ENCODE measurements around the gene HDAC9. TPM values are rescaled to one million over a fixed set of nuclear protein-coding genes. Genes with fewer than 3 reads are reported as not detected.

Gene HDAC9
- total RNA-seq, 1 experiment from 2014 or later, result 14.7 TPM

DNA sequence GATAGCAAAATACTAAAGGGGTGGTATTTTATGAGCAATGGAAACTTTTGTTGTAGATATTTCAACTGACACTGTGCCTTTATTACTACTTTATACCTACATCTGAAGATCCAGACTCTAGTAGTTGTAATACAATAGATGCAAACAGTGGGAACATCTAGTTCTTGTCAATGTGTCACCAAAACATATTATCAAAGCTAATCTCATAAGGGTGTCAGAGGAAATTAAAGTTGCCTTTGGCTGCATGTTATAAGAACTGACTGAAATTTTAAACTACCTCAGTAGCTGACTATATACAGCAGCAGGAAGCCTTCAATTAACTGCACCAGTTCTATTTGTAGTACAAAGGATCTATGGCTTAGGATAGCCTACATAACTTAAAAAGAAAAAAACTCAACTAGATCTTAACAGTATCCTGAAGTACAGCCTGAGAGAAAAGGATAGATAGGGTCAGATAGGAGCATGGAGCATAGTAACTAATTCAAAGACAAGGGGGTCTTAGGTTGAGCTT lies 30.9 kb downstream of the HDAC9 start:
- Histone ChIP-seq H3K27me3 (ENCODE audit: insufficient read depth, low read depth) (no peaks in the 10 kb centered on the region), H2AFZ (no peak overlapping the region), H3K4me3 (no peak overlapping the region), H3K4me1 (replicated peaks; ENCODE audit: insufficient read depth) (no peaks in the 10 kb centered on the region), H3K4me2 (no peak overlapping the region), H3K9me2 (ENCODE audit: insufficient read depth) (peaks cover 4% of the 10 kb centered on the region; the same call in 1 of the 2 replicates), H3K27ac (no peak overlapping the region), H4K20me1 (ENCODE audit: insufficient read depth) (no peaks in the 10 kb centered on the region), H3F3A (ENCODE audit: insufficient read depth, low read depth) (no peaks in the 10 kb centered on the region), H3K9me3 (ENCODE audit: insufficient read depth, low read depth) (peaks cover 4% of the 10 kb centered on the region; the same call in 1 of the 2 replicates), H3K36me3 (ENCODE audit: low read depth) (0 out of 2 replicates have a peak, but pooled peaks cover 5% of the 10 kb centered on the region), H3K79me2 (ENCODE audit: low read depth) (no peaks in the 10 kb centered on the region)
- POLR2A ChIA-PET (ENCODE audit: unreplicated experiment), result no interaction called here
- no TSS peak for BruUV-seq (replicated peaks)
- intact Hi-C loops (cut with micrococcal nuclease; ENCODE audit: unreplicated experiment), result no loop called here
- CTCF ChIA-PET, result no interaction called here
- TF ChIP-seq CTCF (conservative IDR thresholded peaks at IDR 0.05), result no peak
- no peak for TF ChIP-seq EZH2 (IDR thresholded peaks at IDR 0.05; ENCODE audit: low read depth)
- no peak for DNase-seq

- Histone ChIP-seq H3K27ac (no peak overlapping the region), H3K4me2 (no peak overlapping the region), H3K4me1 (replicated peaks; ENCODE audit: insufficient read depth) (no peaks in the 10 kb centered on the region), H3K9me3 (ENCODE audit: insufficient read depth, low read depth) (peaks cover 4% of the 10 kb centered on the region; the same call in 1 of the 2 replicates), H4K20me1 (ENCODE audit: insufficient read depth) (no peaks in the 10 kb centered on the region), H3K36me3 (ENCODE audit: low read depth) (0 out of 2 replicates have a peak, but pooled peaks cover 5% of the 10 kb centered on the region), H3F3A (ENCODE audit: insufficient read depth, low read depth) (no peaks in the 10 kb centered on the region), H2AFZ (no peak overlapping the region), H3K9me2 (ENCODE audit: insufficient read depth) (peaks cover 4% of the 10 kb centered on the region; the same call in 1 of the 2 replicates), H3K27me3 (ENCODE audit: insufficient read depth, low read depth) (no peaks in the 10 kb centered on the region), H3K4me3 (no peak overlapping the region), H3K79me2 (ENCODE audit: low read depth) (no peaks in the 10 kb centered on the region)
- no peak for DNase-seq
- TF ChIP-seq EZH2 (IDR thresholded peaks at IDR 0.05; ENCODE audit: low read depth) (no peak), CTCF (conservative IDR thresholded peaks at IDR 0.05) (no peak)
- POLR2A ChIA-PET (ENCODE audit: unreplicated experiment), result no interaction called here
- CTCF ChIA-PET, result interaction anchor here (0.7 kb wide), 1 partner anchor 1306 kb away, joined by 3 read pairs; no protein-coding TSS in a partner anchor
- no TSS peak for BruUV-seq (replicated peaks)
- intact Hi-C loops (cut with micrococcal nuclease; ENCODE audit: unreplicated experiment), result no loop called here
Measured at GRCh38 chr7:18529239-18529638, 33.7 kb downstream of the HDAC9 start.

DNA sequence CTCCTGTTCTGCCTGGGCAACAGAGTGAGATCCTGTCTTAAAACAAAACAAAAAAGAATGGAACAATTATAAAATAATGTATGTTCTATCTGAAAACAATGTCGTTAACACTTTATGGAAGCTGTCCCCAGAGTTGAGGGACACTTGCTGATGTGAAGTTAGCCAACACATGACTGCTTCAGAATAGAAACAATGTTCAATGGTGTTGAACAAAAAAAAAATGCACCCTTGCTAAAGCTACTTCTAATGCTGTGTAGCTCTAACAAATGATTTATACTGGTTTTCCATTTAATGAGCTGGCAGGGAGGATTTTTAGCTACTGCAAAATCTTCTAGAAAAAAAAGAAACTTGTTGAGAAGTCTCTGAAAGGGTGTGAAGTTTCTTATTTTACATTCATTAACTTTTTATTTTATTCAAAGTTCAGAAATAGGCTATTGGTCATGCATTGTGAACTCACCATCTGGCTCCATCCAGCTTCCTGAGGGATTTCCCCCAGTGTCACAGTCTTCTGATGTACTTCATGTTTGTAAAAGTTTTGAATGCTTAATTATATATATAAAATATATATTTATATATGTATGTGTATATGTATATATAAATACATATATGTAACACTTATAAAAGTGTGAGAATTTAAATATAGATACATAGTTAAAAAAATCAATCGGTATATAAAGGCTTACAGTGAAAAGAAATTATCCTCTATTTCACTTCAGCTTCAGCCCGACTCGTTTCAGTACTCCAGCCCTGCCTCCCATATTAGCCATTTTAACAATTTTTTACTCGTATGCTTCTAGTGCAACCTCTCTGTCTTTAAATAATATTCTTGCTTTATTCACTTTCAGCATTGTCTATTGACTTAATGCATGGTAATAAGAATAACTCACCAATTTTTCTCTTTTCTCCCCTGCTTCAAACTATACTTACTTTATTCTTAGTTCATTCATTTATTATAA lies 35.0 kb downstream of the HDAC9 start:
- Histone ChIP-seq H3K4me1 (replicated peaks; ENCODE audit: insufficient read depth) (no peaks in the 10 kb centered on the region), H3K9me2 (ENCODE audit: insufficient read depth) (0 out of 2 replicates have a peak, but pooled peaks cover 4% of the 10 kb centered on the region), H3K4me2 (no peak overlapping the region), H3K4me3 (no peak overlapping the region), H3K79me2 (ENCODE audit: low read depth) (no peaks in the 10 kb centered on the region), H2AFZ (no peak overlapping the region), H3K27ac (no peak overlapping the region), H4K20me1 (ENCODE audit: insufficient read depth) (no peaks in the 10 kb centered on the region), H3K36me3 (ENCODE audit: low read depth) (0 out of 2 replicates have a peak, but pooled peaks cover 5% of the 10 kb centered on the region), H3K27me3 (ENCODE audit: insufficient read depth, low read depth) (no peaks in the 10 kb centered on the region), H3F3A (ENCODE audit: insufficient read depth, low read depth) (no peaks in the 10 kb centered on the region), H3K9me3 (ENCODE audit: insufficient read depth, low read depth) (peaks cover 4% of the 10 kb centered on the region; the same call in 1 of the 2 replicates)
- intact Hi-C loops (cut with micrococcal nuclease; ENCODE audit: unreplicated experiment), result no loop called here
- no TSS peak for BruUV-seq (replicated peaks)
- TF ChIP-seq EZH2 (IDR thresholded peaks at IDR 0.05; ENCODE audit: low read depth) (no peak), CTCF (conservative IDR thresholded peaks at IDR 0.05) (no peak)
- CTCF ChIA-PET, result interaction anchor here (0.6 kb wide), 1 partner anchor 42 kb away, joined by 4 read pairs; no protein-coding TSS in a partner anchor
- DNase-seq, result no peak
- POLR2A ChIA-PET (ENCODE audit: unreplicated experiment), result no interaction called here

All from PC-9 (cell line).